Stimulated activated CD4-positive, alpha-beta T cell treated with anti-CD3 and anti-CD28 coated beads, Interleukin-4, amount 100 ng/mL, for 24 hours (primary cell): ENCODE results near the gene COCH.
"Not testable (repeated sequence)": the region's sequence is repeated elsewhere in the genome, so short reads cannot be mapped to it uniquely, and the experiment has no call there.

ENCODE experiments used
- DNase-seq: peaks from one replicate; pipeline ENCODE4 v3.0.0-alpha.2; 2020

The COCH gene

DNA sequence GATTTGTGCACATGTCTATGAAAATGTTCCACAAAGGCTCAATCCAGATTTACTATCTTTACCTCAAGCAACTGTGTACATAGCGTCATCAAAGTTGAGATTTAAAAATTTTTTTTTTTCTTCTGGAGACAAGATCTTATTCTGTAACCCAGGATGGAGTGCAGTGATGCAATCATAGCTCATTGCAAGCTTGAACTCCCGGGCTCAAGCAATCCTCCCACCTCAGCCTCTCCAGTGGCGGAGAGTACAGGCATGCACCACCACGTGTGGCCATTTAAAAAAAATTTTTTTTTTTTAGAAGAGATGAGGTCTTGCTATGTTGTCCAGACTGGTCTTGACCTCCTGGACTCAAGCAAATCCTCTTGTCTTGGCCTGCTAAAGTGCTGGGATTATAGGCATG, 2.3 kb downstream of the COCH start:
- DNase-seq = no peak

- DNase-seq = no peak
These were observed 8.1 kb downstream of the COCH start for GRCh38 chr14:30882431-30882830.

GRCh38 chr14:30883508-30884294, 9.3 kb downstream of the COCH start:
- DNase-seq = no peak

DNA sequence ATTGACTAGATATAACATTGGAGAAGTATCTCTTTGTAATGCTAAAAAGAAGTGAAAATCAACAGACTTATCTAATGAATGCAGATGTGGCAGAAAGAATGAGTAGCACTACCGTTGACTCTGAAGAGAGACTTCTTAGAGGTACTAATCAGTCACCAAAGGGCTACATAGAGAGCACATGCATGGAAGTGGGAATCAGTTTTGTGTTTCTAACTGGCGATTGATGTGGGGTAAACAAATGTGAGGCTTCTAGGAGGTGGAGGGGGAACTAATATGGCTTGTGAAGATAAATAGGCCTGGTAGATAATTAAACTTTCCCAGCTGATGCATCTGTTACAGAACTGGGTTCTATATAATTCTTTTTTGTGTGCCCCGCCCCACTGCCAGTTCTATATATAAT, 10.5 kb downstream of the COCH start:
- no peak for DNase-seq

- DNase-seq = no peak
These were observed 11.7 kb downstream of the COCH start for GRCh38 chr14:30885840-30886740.

GRCh38 chr14:30888480-30889243, 14.3 kb downstream of the COCH start:
- DNase-seq = no peak

- DNase-seq = no peak
These were observed 14.9 kb downstream of the COCH start for GRCh38 chr14:30889244-30889594.

DNA sequence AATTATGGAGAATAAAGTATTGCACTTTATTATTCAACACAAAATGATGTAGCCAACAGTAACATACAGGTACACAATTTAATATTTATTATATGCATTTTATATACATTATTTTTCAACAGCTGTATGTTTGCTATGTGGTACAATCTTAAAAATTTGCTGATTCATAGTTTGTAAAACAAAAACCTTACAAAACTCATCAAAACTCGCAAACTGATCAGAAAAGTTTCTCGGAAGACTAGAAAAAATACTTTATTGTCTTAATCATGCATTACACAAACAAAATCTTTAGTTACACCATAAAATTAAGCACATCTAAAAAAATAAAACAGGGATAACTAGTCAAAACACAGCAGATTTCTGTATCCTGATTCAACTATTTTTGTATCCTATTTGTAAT, 19.5 kb downstream of the COCH start:
- no peak for DNase-seq

DNA sequence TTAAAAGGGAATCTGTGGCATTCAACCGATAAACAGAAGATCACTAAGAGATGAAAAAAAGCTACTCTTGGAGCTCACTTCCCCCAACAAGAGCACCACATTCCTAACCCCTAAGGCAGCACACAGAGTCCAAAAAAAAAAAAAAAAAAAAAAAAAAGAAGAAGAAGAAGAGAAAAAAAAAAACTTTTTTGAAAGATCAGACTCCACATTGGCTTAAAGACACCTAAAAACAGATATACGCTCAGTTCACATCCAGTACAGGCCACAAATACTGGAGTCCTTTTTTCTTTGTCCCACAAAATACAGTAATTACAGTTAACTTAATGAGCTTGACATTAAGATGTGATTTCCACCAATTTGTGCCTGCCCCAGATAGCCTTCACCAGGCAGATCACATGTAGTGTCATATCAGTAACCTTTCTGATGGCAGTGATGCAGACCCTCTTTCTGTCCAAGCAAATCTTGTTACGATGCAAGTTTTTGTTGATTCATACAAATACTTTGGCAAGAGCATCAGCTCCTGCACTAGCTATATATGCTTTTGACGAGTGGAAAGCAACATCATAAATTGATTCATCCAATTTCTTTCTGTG, 20.7 kb downstream of the COCH start:
- no peak for DNase-seq

DNA sequence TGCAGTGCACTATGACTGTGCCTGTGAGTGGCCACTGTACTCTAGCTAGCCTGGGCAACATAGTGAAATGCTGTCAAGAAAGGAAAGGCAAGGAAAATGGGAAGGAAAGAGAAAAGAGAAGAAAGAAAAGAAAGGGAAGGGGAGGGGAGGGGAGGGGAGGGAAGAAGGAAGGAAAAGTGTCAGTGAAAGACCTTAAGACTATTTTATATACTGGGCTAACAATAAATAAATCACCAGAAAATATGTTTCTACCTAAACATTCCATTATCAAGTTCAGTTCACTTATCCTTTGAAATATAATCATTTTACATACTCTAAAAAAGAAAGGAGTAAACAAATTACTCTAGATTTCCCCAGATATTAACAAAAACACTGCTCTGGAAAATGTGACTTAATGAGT, 22.1 kb downstream of the COCH start:
- DNase-seq = no peak

DNA sequence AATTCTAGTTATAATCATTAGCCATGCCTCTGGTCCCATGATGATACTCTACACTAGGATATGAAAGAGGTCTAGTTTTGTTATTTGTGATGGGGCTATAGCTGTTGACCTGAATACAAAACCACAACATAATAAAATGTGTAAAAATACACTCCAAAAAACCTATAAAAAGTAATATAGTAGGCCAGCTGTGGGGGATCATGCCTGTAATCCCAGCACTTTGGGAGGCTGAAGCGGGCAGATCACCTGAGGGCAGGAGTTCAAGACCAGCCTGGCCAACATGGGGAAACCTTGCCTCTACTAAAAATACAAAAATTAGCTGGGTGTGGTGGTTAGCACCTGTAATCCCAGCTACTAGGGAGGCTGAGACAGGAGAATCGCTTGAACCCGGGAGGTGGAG, 22.8 kb downstream of the COCH start:
- not testable (repeated sequence) for DNase-seq

DNA sequence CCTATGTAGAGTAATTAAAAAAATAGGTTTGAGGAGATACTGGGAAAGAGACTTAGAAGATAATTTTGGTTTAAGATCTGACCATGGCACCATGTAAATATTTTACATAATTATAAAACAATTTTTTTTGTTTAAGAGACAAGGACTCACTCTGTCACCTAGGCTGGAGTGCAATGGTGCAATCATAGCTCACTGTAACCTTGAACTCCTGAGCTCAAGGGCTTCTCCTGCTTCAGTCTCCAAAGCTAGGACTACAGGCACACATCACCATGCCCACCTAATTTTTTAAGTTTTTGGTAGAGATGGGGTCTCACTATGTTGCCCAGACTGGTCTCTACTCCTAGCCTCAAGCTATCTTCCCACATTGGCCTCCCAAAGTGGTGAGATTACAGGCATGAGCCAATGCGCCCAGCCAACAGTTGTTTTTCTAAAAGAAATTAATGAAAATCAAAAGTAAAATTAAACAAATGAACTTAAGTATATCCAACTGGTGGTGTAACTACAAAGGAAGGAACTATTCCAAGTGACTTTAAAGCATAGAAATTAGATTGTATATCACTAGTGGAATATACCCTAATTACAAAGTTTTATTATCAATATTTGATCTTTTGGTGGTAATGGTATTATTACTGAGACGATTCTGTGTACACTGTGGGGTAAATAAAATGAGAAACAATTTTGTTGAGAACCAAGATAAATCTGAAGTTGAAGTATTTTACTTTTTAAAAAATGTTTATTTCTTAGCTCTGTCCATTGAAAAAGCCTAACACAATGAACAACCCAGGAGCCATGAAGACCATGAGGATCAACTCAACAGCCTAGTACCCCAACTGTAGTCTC, 29.1 kb downstream of the COCH start:
- no peak for DNase-seq

- no peak for DNase-seq
These were observed 32.6 kb downstream of the COCH start for GRCh38 chr14:30906752-30907658.

DNA sequence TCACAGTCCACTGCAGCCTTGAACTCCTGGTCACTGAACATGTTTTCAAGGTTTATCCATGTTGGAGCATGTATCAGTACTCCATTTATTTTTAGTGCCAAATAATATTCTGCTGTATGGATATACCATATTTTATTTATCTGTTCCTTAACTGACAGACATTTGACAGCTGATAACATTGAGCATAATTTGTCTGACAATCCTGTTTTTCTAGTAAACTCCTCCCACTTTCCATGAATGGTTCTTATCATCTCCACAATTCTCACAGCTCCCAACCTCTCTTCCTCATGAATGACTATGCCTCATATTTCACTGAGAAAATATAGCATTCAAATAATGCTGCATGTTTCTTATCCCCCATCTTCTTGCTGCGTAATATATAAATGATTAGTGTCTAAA, 33.3 kb downstream of the COCH start:
- DNase-seq = no peak

- DNase-seq = no peak
These were observed 34.5 kb downstream of the COCH start for GRCh38 chr14:30908826-30909225.

- no peak for DNase-seq
These were observed 40.5 kb downstream of the COCH start for GRCh38 chr14:30914812-30915211.

DNA sequence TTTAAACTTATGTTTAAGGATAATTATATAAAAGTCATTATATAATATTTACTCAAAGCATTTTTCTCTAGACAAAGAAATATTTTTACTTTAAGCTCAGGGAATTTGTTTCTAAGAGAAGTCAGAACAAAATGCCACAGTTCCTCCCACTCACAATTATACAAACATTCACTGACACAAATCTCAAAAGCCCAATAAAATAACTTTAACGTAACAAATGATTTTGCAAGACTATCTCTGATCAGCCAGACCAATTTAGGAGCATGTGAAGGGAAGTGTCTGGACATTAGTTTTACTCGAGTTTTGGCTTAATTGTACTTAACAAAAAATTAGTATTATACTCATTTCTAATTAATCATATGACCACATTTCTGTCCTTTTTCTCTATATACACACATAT, 41.2 kb downstream of the COCH start:
- DNase-seq = no peak

DNA sequence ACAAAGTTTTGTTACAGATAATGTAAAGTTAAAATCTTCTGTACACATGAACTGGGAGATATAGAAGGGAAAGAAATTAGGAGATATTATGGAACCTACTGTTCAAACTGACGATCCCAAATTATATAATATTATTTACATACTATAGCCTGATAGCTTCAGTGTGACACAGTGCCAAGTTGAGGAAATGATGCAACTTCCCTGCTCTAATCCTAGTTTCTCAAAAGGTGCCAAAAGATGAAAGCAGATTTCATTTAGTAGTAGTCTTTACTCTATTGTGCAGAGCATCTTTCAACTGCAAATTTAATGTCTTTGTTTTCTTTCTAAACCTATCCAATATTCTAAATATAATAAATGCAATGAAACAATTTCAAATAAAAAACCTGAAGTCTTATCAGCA, 46.9 kb downstream of the COCH start:
- DNase-seq = no peak

GRCh38 chr14:30921788-30922187, 47.4 kb downstream of the COCH start:
- no peak for DNase-seq

- no peak for DNase-seq
These were observed 50.9 kb downstream of the COCH start for GRCh38 chr14:30925254-30925653.

GRCh38 chr14:30928462-30928861, 54.1 kb downstream of the COCH start:
- no peak for DNase-seq
